ENCODE data around the gene SATB2. TPM values are rescaled to one million over a fixed set of nuclear protein-coding genes. Genes with fewer than 3 reads are reported as not detected.

Gene SATB2
- total RNA-seq, 2 donors from 2014 or later = 5.2 to 11.8 TPM

DNA sequence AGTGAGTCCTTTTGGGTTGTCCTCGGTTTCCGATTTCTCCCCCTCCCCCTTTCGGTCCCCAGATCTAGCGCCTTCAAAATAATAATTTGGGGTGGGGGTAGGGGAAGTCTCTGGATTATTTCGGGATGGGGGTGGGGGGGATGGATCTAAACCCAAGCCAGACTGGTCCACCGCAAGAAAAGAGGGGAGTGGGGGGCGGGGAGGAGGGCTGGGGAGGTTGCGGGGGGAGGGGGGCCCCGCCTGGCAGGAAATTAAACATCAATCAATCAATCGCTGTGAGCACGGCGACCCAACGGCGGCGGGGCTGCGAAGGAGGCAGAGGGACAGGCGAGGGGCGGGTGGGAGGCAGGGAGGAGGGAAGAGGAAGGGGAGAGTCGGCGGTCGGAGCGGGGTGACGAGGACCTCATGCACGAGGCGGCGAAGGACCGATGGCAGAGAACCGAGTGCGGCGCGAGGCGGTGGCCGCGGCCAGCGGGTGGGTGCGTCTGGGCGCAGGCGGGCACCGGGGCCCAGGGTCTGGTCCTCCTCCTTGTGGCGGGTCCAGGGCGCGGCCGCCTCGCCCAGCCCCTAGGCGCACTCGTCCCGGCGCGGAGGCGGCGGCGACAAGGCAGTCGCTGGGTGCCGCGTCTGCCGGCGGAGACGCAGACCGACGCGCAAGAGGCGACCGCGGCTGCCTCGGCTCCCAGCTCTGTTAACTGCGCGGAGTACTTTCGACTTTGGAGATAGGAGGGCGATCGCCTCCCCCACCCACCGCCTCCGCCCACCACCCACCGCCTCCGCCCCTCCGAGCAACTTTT lies 468 bp upstream of the SATB2 start:
- Histone ChIP-seq H3K27me3 (replicated peaks; ENCODE audit: insufficient read depth) (no peaks in the 10 kb centered on the region), H3K27ac (peak overlapping the region; percentile 80 to 84), H3K4me3 (peak overlapping the region; percentile 70 to 82), H3K9me3 (no peaks in the 10 kb centered on the region), H3K4me1 (replicated peaks) (no peaks in the 10 kb centered on the region), H3K36me3 (no peaks in the 10 kb centered on the region)
- no peak for DNase-seq (ENCODE audit: low spot score)
- TF ChIP-seq POLR2A (IDR thresholded peaks at IDR 0.05) (no peak), POLR2AphosphoS5 (IDR thresholded peaks at IDR 0.05) (no peak)
- TF ChIP-seq, protein P1, sequence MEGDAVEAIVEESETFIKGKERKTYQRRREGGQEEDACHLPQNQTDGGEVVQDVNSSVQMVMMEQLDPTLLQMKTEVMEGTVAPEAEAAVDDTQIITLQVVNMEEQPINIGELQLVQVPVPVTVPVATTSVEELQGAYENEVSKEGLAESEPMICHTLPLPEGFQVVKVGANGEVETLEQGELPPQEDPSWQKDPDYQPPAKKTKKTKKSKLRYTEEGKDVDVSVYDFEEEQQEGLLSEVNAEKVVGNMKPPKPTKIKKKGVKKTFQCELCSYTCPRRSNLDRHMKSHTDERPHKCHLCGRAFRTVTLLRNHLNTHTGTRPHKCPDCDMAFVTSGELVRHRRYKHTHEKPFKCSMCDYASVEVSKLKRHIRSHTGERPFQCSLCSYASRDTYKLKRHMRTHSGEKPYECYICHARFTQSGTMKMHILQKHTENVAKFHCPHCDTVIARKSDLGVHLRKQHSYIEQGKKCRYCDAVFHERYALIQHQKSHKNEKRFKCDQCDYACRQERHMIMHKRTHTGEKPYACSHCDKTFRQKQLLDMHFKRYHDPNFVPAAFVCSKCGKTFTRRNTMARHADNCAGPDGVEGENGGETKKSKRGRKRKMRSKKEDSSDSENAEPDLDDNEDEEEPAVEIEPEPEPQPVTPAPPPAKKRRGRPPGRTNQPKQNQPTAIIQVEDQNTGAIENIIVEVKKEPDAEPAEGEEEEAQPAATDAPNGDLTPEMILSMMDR (IDR thresholded peaks at IDR 0.05) = peak in 1 of 4 experiments; percentile 19
- WGBS = under 1% methylated on average over 43 of the region's 75 CpGs
- intact Hi-C loops (cut with DNase I) = no loop called here

DNA sequence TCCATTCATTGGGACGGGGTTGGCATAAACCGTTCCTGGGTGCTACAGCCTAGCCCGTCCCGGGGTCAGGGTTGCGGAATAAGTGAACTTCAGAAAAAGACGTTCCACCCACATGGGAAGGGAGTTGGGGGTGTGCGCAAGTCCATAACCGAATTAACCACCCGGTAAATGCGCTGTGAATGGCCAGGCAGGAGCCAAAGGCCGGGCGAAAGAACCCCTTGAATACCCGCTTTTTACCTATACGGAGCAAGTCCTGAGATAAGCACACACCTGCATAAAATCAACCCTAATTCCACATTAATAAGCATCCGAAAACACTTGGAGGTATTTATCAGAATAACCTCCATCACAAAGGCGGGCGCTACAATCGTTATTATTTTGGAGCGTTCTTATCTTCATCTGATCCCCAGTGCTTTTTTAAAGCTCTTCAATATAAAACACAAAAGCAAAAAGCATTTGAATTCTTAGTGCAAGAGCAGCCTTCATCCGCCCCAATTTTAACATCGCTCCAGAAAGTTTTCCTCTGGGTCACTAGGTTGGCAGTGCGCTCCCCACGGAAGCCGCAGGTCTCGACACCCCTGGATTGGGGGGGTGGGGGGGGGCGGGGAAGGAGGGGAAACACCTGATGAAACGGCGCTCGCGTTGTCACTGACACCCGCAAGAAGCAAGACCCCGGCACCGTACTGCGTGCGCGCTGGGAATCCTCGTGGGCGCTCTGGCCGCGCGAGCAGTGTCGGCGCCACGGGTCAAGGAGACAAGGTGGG lies 1.2 kb downstream of the SATB2 start:
- peak overlapping the region; percentile 70 to 82 for H3K4me3 ChIP-seq
- no peak for TF ChIP-seq POLR2A (IDR thresholded peaks at IDR 0.05)
- TF ChIP-seq, protein P1 (IDR thresholded peaks at IDR 0.05) = no peak
- no peak for TF ChIP-seq POLR2AphosphoS5 (IDR thresholded peaks at IDR 0.05)
- DNase-seq (ENCODE audit: low spot score) = no peak
- no peaks in the 10 kb centered on the region for H3K27me3 ChIP-seq (replicated peaks; ENCODE audit: insufficient read depth)
- no peaks in the 10 kb centered on the region for H3K9me3 ChIP-seq
- H3K27ac ChIP-seq = no peak overlapping the region
- intact Hi-C loops (cut with DNase I) = no loop called here
- H3K36me3 ChIP-seq = no peaks in the 10 kb centered on the region
- WGBS = 4% methylated on average over 42 of the region's 44 CpGs
- H3K4me1 ChIP-seq (replicated peaks) = no peaks in the 10 kb centered on the region

DNA sequence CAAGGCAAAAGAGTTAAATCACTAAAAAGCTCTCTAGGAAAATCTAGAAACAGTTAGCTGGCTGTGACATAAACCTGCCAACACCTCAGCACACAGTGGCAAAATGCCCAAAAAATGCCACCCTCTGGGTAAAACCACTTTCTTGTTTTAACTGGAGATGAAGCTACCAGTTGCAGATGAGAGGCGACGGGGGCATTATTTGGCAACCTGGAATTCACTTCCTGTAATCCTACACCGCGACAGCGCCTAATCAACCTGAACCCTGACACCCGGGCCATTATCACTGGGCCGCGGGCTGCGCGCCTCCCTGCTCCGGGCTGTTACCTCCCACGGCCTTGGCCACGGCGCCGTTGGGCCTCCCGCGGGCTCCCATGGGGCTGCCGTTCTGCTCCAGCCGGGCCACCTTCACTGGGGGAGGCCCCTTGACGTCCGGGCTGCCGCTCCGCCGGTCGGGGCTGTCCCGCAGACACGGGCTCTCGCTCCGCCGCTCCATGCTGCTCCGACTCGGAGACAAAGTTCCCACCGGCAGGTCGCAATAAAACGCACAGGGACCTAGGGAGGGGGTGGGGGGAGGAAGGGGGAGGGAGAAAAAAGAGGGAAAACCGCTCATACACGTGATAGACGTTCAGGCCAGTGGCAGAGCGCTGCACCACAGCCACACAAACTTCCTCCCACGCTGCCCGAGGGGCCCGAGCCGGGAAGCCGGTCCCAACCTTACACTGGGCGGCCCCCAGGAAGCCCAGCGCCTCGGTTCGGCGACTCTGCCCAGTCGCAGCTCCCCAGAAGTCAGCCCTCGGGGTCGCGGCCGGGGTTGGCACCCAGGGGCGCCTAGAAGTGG lies 2.0 kb downstream of the SATB2 start:
- no peak for DNase-seq (ENCODE audit: low spot score)
- intact Hi-C loops (cut with DNase I) = no loop called here
- Histone ChIP-seq H3K4me3 (peak overlapping the region; percentile 25 to 28), H3K27ac (no peak overlapping the region), H3K27me3 (replicated peaks; ENCODE audit: insufficient read depth) (no peaks in the 10 kb centered on the region), H3K9me3 (no peaks in the 10 kb centered on the region), H3K4me1 (replicated peaks) (no peaks in the 10 kb centered on the region), H3K36me3 (no peaks in the 10 kb centered on the region)
- TF ChIP-seq POLR2A (IDR thresholded peaks at IDR 0.05) (no peak), POLR2AphosphoS5 (IDR thresholded peaks at IDR 0.05) (no peak)
- TF ChIP-seq, protein P1 (IDR thresholded peaks at IDR 0.05) = no peak
- 6% methylated on average over 27 of the region's 55 CpGs for whole genome bisulfite sequencing

DNA sequence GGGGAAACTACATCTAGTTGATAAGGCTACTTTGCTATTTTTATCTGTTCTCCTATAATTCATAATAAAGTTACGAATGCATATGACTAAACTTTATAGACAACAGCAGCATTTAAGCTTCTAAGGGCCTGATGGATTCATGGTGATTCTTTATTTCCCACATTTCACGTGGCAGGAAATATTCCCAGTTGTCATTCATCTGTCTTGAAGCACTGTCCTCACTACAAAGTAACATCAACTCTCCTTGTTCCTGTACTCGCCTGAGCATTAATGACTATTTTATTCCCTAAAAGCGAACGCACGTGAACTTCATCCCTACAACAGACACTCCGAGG lies 2.6 kb downstream of the SATB2 start:
- Histone ChIP-seq H3K4me3 (no peak overlapping the region), H3K4me1 (replicated peaks) (no peaks in the 10 kb centered on the region), H3K9me3 (no peaks in the 10 kb centered on the region), H3K27ac (no peak overlapping the region), H3K27me3 (replicated peaks; ENCODE audit: insufficient read depth) (no peaks in the 10 kb centered on the region), H3K36me3 (no peaks in the 10 kb centered on the region)
- TF ChIP-seq, protein P1 (IDR thresholded peaks at IDR 0.05) = no peak
- no peak for TF ChIP-seq POLR2AphosphoS5 (IDR thresholded peaks at IDR 0.05)
- TF ChIP-seq POLR2A (IDR thresholded peaks at IDR 0.05) = no peak
- DNase-seq (ENCODE audit: low spot score) = no peak
- intact Hi-C loops (cut with DNase I) = no loop called here
- WGBS = 62% methylated on average over 7 of the region's 7 CpGs

All from prostate gland (tissue), 2 donors.